WERI-Rb-1 (cell line): ENCODE measurements around the gene LONP2.

ENCODE experiments used
- DNase-seq: peaks from one replicate; pipeline ENCODE4 v3.0.0-alpha.2; 2020
- H3K27ac ChIP-seq: fragments of 250-450 bp; sonication (Bioruptor Pico); 2 replicates; pipeline ENCODE4 v1.5.1; 2020; ENCODE audit warnings: mild to moderate bottlenecking, moderate library complexity
- H3K27me3 ChIP-seq: fragments of 250-450 bp; sonication (Bioruptor Pico); 2 replicates; pipeline ENCODE4 v1.5.1; 2021; ENCODE audit warnings: mild to moderate bottlenecking, low read depth, moderate library complexity; ENCODE audit not compliant: insufficient read depth, severe bottlenecking
- H3K36me3 ChIP-seq: fragments of 250-450 bp; sonication (Bioruptor Pico); 2 replicates; pipeline ENCODE4 v1.5.1; 2020; ENCODE audit warnings: mild to moderate bottlenecking, moderate library complexity
- H3K4me3 ChIP-seq: 2 replicates; pipeline ENCODE4 v1.5.1; 2011; ENCODE audit warnings: low read depth, mild to moderate bottlenecking, control low read depth, low read length
- H3K9me3 ChIP-seq: fragments of 250-450 bp; sonication (Bioruptor Pico); 2 replicates; pipeline ENCODE4 v1.5.1; 2021; ENCODE audit warnings: mild to moderate bottlenecking, moderate library complexity; ENCODE audit not compliant: severe bottlenecking
- TF ChIP-seq, protein P1 (sequence below): IDR thresholded peaks from 2 replicates; pipeline ENCODE4 v1.5.1; 2011; ENCODE audit warnings: low read depth, mild to moderate bottlenecking, control low read depth, inconsistent platforms, low read length

The LONP2 gene

DNA sequence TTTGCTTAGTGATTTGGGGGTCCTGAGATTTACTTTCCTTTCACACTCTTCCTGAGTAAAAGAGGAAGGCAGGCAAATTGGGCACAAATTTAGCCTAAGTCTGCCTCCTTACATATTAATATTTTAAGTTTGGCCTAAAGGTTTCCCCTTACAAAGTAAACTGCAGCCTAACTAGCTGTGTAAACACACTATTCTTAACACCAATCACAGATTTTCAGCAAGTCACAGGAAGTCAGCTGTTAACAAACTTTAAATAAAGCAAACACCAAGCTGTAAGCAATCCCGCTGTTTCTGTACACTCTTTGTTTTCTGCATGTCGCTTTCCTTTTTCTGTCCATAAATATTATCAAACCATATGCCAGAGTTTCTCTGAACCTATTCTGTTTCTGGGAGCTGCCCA is 48.4 kb downstream of the LONP2 start:
- no peaks in the 10 kb centered on the region for H3K9me3 ChIP-seq
- no peak for DNase-seq
- H3K27ac ChIP-seq: no peak overlapping the region
- H3K4me3 ChIP-seq: no peak overlapping the region
- no peaks in the 10 kb centered on the region for H3K27me3 ChIP-seq
- peaks cover 28% of the 10 kb centered on the region for H3K36me3 ChIP-seq
- TF ChIP-seq, protein P1, sequence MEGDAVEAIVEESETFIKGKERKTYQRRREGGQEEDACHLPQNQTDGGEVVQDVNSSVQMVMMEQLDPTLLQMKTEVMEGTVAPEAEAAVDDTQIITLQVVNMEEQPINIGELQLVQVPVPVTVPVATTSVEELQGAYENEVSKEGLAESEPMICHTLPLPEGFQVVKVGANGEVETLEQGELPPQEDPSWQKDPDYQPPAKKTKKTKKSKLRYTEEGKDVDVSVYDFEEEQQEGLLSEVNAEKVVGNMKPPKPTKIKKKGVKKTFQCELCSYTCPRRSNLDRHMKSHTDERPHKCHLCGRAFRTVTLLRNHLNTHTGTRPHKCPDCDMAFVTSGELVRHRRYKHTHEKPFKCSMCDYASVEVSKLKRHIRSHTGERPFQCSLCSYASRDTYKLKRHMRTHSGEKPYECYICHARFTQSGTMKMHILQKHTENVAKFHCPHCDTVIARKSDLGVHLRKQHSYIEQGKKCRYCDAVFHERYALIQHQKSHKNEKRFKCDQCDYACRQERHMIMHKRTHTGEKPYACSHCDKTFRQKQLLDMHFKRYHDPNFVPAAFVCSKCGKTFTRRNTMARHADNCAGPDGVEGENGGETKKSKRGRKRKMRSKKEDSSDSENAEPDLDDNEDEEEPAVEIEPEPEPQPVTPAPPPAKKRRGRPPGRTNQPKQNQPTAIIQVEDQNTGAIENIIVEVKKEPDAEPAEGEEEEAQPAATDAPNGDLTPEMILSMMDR: no peak

DNA sequence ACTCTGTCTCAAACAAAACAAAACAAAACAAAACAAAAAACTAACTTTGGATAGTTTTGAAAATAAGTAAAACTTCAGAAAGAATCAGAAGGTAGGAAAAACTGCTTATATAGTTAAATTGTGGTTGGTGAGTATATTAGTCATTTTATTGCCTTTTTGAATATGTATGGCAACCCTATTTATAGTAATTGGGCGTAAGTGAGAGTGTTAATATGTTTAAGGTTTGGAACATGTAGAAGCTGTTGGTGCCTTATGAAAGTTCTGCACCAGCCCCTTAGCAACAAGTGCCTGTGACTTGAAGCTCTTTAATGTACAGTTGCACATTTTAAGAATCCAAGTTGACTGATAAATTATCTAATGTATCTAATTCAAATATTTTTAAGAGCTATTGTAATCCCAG is 50.6 kb downstream of the LONP2 start:
- TF ChIP-seq, protein P1: no peak
- Histone ChIP-seq H3K27me3 (no peaks in the 10 kb centered on the region), H3K27ac (no peak overlapping the region), H3K36me3 (peaks cover 24% of the 10 kb centered on the region), H3K9me3 (no peaks in the 10 kb centered on the region), H3K4me3 (no peak overlapping the region)
- no peak for DNase-seq

DNA sequence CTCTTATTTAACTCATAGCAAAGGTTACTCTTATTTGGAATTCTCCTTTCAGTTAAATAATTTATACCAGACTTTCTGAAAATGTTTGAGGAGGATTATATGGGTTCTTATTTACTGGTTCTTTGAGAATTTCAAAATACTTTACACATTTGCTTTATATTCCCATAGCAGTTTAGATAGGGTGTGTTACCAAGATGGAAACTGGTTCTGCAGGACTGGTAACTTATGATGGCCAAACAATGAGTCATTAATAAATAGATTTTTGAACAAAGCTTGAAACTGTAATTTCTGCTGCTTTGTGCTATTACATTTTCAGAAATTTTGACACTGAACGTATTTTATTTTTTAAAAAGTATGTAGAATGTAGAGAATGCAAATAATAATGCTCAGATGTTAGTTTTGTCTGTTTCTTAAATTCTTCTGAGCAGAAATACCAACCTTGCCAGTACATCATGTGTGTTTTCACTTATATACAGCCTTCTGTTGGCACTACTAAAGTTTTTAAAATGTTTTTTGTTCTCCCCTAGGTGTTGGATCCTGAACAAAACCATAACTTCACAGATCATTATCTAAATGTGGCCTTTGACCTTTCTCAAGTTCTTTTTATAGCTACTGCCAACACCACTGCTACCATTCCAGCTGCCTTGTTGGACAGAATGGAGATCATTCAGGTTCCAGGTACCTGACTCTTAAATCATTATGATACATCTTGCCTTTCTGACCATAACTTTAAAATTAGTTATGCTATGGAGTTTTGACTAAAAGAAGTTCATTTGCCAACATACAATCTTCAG is 51.6 kb downstream of the LONP2 start:
- no peak for DNase-seq
- peaks cover 28% of the 10 kb centered on the region for H3K36me3 ChIP-seq
- TF ChIP-seq, protein P1: no peak
- H3K27me3 ChIP-seq: no peaks in the 10 kb centered on the region
- no peak overlapping the region for H3K4me3 ChIP-seq
- no peak overlapping the region for H3K27ac ChIP-seq
- no peaks in the 10 kb centered on the region for H3K9me3 ChIP-seq

DNA sequence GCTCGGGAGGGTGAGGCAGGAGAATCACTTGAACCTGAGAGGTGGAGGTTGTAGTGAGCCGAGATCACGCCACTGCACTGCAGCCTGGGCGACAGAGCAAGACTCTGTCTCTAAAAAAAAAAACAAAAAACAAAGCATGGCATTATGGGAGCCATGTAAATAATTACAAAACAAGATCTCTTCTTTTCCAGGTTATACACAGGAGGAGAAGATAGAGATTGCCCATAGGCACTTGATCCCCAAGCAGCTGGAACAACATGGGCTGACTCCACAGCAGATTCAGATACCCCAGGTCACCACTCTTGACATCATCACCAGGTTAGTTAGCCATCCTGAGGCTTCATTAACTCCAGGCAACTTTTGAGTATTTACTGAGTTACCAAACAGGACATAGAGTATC is 55.4 kb downstream of the LONP2 start:
- no peak for DNase-seq
- no peaks in the 10 kb centered on the region for H3K27me3 ChIP-seq
- H3K9me3 ChIP-seq: no peaks in the 10 kb centered on the region
- no peak overlapping the region for H3K4me3 ChIP-seq
- TF ChIP-seq, protein P1: no peak
- peaks cover 39% of the 10 kb centered on the region for H3K36me3 ChIP-seq
- no peak overlapping the region for H3K27ac ChIP-seq

DNA sequence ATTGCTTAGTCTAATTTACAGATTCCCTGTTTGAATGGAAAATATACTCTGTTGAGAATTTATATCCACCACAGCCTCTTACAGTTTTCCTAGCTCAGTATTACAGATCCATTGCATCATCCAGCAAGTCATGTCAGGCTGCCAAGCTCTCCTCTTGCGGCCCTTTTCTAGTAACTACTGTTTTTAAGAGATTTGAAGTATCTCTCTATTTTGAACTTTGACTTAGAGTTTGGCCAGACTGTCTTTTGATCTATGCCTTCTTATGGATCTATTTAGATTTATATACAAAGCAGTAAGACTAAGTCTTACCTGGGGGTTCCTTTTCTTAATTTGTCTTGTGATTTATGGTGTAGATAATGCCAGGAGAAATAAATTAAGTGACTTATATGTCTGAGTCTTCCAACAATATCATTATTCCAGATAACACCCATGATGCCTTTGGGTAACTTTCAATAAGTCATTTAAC is 56.3 kb downstream of the LONP2 start:
- Histone ChIP-seq H3K27ac (no peak overlapping the region), H3K4me3 (no peak overlapping the region), H3K27me3 (no peaks in the 10 kb centered on the region), H3K36me3 (peaks cover 44% of the 10 kb centered on the region), H3K9me3 (no peaks in the 10 kb centered on the region)
- TF ChIP-seq, protein P1: no peak
- no peak for DNase-seq

DNA sequence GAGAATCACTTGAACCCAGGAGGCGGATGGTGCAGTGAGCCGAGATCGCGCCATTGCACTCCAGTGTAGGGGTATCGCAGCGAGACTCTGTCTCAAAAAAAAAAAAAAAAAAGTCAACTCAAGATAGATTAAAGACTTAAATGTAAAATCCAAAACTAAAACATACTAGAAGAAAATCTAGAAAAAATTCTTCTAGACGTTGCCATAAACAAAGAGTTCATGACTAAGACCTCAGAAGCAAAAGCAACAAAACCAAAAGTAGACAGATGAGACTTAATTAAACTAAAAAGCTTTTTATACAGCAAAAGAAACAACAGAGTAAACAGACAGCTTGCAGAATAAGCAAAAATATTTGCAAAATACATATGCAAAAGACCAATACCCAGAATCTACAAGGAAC is 64.4 kb downstream of the LONP2 start:
- H3K36me3 ChIP-seq: peaks cover 35% of the 10 kb centered on the region
- H3K9me3 ChIP-seq: peaks cover 3% of the 10 kb centered on the region
- no peaks in the 10 kb centered on the region for H3K27me3 ChIP-seq
- no peak for DNase-seq
- no peak overlapping the region for H3K27ac ChIP-seq
- H3K4me3 ChIP-seq: no peak overlapping the region
- TF ChIP-seq, protein P1: no peak
